Neural cell (in vitro differentiated cells): ENCODE data around the gene SLC16A13.

Experiments used
- CTCF ChIP-seq: fragments of 450-650 bp; IDR thresholded peaks from 2 replicates; pipeline ENCODE4 v1.5.1; 2014; ENCODE audit warnings: antibody characterized with exemption, mild to moderate bottlenecking, moderate library complexity; ENCODE audit not compliant: poor library complexity, severe bottlenecking
- EP300 ChIP-seq: fragments of 450-650 bp; conservative IDR thresholded peaks from 2 replicates; pipeline ENCODE4 v1.6.1; 2014; ENCODE audit warnings: antibody characterized with exemption, mild to moderate bottlenecking, moderate library complexity; ENCODE audit not compliant: poor library complexity, severe bottlenecking

DNA sequence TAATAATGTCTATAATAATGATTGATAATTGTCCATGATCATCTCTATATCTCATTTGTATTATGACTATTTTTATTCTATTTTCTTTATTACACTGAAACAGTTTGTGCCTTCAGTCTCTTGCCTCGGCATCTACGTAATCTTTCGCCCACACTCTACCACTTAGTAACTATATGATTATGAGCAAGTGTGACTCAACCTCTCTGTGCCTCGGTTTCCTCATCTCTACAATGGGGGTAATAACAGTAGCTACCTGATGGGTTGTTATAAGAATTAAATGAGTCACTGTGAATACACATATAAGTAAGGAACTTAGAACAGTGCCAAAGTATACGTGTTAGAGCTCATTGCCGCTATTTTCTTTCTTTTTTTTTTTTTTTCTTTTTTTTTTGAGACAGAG is 11.8 kb downstream of the SLC16A13 start:
- no peak for TF ChIP-seq CTCF
- no peak for TF ChIP-seq EP300
